Thyroid gland (tissue), 4 donors: ENCODE measurements around the gene AKAP12. TPM values are rescaled to one million over a fixed set of nuclear protein-coding genes. Genes with fewer than 3 reads are reported as not detected.

Source experiments
- DNase-seq, 2 donors: peaks; one replicate each; pipeline ENCODE4 v3.0.0-alpha.2; 2019
- H3K27ac ChIP-seq, 3 donors: fragments of 200-600 bp; sonication (generic); 1 replicate in 2 of 3; 2 replicates in 1 of 3; pipeline ENCODE4 v1.5.1; 2016 to 2019; ENCODE audit warnings: mild to moderate bottlenecking in 1 of 3, moderate library complexity in 1 of 3
- H3K27me3 ChIP-seq: fragments of 200-600 bp; sonication (generic); one replicate; pipeline ENCODE4 v1.5.1; 2019
- H3K36me3 ChIP-seq, 2 donors: fragments of 200-600 bp; sonication (generic); one replicate each; pipeline ENCODE4 v1.5.1; 2016 to 2019
- H3K4me1 ChIP-seq, 2 donors: fragments of 200-600 bp; sonication (generic); one replicate each; pipeline ENCODE4 v1.5.1; 2017 to 2019
- H3K4me3 ChIP-seq, 3 donors: fragments of 200-600 bp; sonication (generic); replicated peaks in 1 of 3; 1 replicate in 2 of 3; 2 replicates in 1 of 3; pipeline ENCODE4 v1.5.1; 2016; ENCODE audit warnings: mild to moderate bottlenecking in 1 of 3
- H3K9me3 ChIP-seq: fragments of 200-600 bp; sonication (generic); one replicate; pipeline ENCODE4 v1.5.1; 2017
- POLR2A ChIP-seq, 2 donors: fragments of 450-650 bp; IDR thresholded peaks; one replicate each; pipeline ENCODE4 v1.6.1; 2017; ENCODE audit warnings: antibody characterized with exemption in 2 of 2, mild to moderate bottlenecking in 2 of 2, moderate library complexity in 1 of 2
- WGBS, 2 donors: methylation state at CpG; one replicate each; pipeline ENCODE4 v1.1.5; 2017; 5-methylcytosine and 5-hydroxymethylcytosine counted together
- intact Hi-C: fragments of 100-400 bp; cut with DNase I; formaldehyde crosslinking; loops from one replicate; pipeline ENCODE4 v1.15.1; 2023
- total RNA-seq, 4 donors: library from RNA; depleted of rRNA; stranded (reverse); fragments of >200 nt; gene quantifications; one replicate each; pipeline ENCODE4 v1.2.3, GENCODE V29; 2016
- TF ChIP-seq, protein P1 (sequence below), 6 experiments: fragments of 200-600 bp in 3 of 6; fragments of 450-650 bp in 3 of 6; sonication (generic) in 3 of 6; IDR thresholded peaks; one replicate each; pipeline ENCODE4 v1.5.1; 2016 to 2019; ENCODE audit warnings: antibody characterized with exemption in 6 of 6, mild to moderate bottlenecking in 2 of 6, inconsistent platforms in 1 of 6, moderate library complexity in 1 of 6

The AKAP12 gene
- total RNA-seq, 4 donors from 2014 or later = 50.7 to 108 (median 79.4) TPM

DNA sequence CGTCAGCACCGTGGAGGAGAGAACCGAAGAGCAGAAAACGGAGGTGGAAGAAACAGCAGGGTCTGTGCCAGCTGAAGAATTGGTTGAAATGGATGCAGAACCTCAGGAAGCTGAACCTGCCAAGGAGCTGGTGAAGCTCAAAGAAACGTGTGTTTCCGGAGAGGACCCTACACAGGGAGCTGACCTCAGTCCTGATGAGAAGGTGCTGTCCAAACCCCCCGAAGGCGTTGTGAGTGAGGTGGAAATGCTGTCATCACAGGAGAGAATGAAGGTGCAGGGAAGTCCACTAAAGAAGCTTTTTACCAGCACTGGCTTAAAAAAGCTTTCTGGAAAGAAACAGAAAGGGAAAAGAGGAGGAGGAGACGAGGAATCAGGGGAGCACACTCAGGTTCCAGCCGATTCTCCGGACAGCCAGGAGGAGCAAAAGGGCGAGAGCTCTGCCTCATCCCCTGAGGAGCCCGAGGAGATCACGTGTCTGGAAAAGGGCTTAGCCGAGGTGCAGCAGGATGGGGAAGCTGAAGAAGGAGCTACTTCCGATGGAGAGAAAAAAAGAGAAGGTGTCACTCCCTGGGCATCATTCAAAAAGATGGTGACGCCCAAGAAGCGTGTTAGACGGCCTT lies 110.0 kb downstream of the AKAP12 start:
- H3K27ac ChIP-seq = no peak overlapping the region

DNA sequence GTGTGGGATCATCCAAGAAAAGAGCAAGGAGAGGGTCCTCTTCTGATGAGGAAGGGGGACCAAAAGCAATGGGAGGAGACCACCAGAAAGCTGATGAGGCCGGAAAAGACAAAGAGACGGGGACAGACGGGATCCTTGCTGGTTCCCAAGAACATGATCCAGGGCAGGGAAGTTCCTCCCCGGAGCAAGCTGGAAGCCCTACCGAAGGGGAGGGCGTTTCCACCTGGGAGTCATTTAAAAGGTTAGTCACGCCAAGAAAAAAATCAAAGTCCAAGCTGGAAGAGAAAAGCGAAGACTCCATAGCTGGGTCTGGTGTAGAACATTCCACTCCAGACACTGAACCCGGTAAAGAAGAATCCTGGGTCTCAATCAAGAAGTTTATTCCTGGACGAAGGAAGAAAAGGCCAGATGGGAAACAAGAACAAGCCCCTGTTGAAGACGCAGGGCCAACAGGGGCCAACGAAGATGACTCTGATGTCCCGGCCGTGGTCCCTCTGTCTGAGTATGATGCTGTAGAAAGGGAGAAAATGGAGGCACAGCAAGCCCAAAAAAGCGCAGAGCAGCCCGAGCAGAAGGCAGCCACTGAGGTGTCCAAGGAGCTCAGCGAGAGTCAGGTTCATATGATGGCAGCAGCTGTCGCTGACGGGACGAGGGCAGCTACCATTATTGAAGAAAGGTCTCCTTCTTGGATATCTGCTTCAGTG lies 110.8 kb downstream of the AKAP12 start:
- Histone ChIP-seq H3K27ac (no peak overlapping the region), H3K27me3 (no peaks in the 10 kb centered on the region), H3K9me3 (no peaks in the 10 kb centered on the region), H3K36me3 (no peaks in the 10 kb centered on the region), H3K4me3 (no peak overlapping the region), H3K4me1 (peaks cover 0 to 2% of the 10 kb centered on the region in 2 donors)
- WGBS, 2 donors = 96% methylated on average over 20 of the region's 20 CpGs
- intact Hi-C loops = no loop called here
- no peak for DNase-seq
- TF ChIP-seq, protein P1, sequence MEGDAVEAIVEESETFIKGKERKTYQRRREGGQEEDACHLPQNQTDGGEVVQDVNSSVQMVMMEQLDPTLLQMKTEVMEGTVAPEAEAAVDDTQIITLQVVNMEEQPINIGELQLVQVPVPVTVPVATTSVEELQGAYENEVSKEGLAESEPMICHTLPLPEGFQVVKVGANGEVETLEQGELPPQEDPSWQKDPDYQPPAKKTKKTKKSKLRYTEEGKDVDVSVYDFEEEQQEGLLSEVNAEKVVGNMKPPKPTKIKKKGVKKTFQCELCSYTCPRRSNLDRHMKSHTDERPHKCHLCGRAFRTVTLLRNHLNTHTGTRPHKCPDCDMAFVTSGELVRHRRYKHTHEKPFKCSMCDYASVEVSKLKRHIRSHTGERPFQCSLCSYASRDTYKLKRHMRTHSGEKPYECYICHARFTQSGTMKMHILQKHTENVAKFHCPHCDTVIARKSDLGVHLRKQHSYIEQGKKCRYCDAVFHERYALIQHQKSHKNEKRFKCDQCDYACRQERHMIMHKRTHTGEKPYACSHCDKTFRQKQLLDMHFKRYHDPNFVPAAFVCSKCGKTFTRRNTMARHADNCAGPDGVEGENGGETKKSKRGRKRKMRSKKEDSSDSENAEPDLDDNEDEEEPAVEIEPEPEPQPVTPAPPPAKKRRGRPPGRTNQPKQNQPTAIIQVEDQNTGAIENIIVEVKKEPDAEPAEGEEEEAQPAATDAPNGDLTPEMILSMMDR (IDR thresholded peaks at IDR 0.05) = no peak
- no peak for TF ChIP-seq POLR2A (IDR thresholded peaks at IDR 0.05)

More for the DNA sequence above, 110.0 kb downstream of the AKAP12 start:
- no peak for TF ChIP-seq POLR2A (IDR thresholded peaks at IDR 0.05)
- TF ChIP-seq, protein P1 (IDR thresholded peaks at IDR 0.05) = no peak
- Histone ChIP-seq H3K36me3 (no peaks in the 10 kb centered on the region), H3K27me3 (no peaks in the 10 kb centered on the region), H3K4me3 (no peak overlapping the region), H3K9me3 (no peaks in the 10 kb centered on the region), H3K4me1 (peaks cover 0 to 2% of the 10 kb centered on the region in 2 donors)
- WGBS, 2 donors = 93 to 94% methylated on average over 19 of the region's 19 CpGs
- DNase-seq = no peak
- intact Hi-C loops = no loop called here

DNA sequence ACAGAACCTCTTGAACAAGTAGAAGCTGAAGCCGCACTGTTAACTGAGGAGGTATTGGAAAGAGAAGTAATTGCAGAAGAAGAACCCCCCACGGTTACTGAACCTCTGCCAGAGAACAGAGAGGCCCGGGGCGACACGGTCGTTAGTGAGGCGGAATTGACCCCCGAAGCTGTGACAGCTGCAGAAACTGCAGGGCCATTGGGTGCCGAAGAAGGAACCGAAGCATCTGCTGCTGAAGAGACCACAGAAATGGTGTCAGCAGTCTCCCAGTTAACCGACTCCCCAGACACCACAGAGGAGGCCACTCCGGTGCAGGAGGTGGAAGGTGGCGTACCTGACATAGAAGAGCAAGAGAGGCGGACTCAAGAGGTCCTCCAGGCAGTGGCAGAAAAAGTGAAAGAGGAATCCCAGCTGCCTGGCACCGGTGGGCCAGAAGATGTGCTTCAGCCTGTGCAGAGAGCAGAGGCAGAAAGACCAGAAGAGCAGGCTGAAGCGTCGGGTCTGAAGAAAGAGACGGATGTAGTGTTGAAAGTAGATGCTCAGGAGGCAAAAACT lies 111.5 kb downstream of the AKAP12 start:
- TF ChIP-seq POLR2A (IDR thresholded peaks at IDR 0.05) = no peak
- TF ChIP-seq, protein P1 (IDR thresholded peaks at IDR 0.05) = no peak
- Histone ChIP-seq H3K9me3 (no peaks in the 10 kb centered on the region), H3K27me3 (no peaks in the 10 kb centered on the region), H3K4me1 (peaks cover 0 to under 1% of the 10 kb centered on the region in 2 donors), H3K4me3 (no peak overlapping the region), H3K36me3 (no peaks in the 10 kb centered on the region), H3K27ac (no peak overlapping the region)
- WGBS, 2 donors = 89% methylated on average over 18 of the region's 18 CpGs
- intact Hi-C loops = no loop called here
- no peak for DNase-seq

DNA sequence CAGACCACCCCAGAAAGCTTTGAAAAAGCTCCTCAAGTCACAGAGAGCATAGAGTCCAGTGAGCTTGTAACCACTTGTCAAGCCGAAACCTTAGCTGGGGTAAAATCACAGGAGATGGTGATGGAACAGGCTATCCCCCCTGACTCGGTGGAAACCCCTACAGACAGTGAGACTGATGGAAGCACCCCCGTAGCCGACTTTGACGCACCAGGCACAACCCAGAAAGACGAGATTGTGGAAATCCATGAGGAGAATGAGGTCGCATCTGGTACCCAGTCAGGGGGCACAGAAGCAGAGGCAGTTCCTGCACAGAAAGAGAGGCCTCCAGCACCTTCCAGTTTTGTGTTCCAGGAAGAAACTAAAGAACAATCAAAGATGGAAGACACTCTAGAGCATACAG lies 112.0 kb downstream of the AKAP12 start:
- intact Hi-C loops = no loop called here
- no peaks in the 10 kb centered on the region for H3K9me3 ChIP-seq
- no peaks in the 10 kb centered on the region for H3K27me3 ChIP-seq
- WGBS, 2 donors = 94 to 98% methylated on average over 7 of the region's 7 CpGs
- no peak overlapping the region for H3K4me3 ChIP-seq
- no peak for DNase-seq
- H3K27ac ChIP-seq = no peak overlapping the region
- no peaks in the 10 kb centered on the region for H3K36me3 ChIP-seq
- TF ChIP-seq, protein P1 (IDR thresholded peaks at IDR 0.05) = no peak
- TF ChIP-seq POLR2A (IDR thresholded peaks at IDR 0.05) = no peak
- no peaks in the 10 kb centered on the region for H3K4me1 ChIP-seq
